Fibroblast of pulmonary artery (primary cell): ENCODE results near the gene ACP1.

Source experiments
- DNase-seq: peaks from one replicate; pipeline ENCODE4 v3.0.0-alpha.2; 2010; ENCODE audit warnings: low read depth
- H3K4me3 ChIP-seq: replicated peaks from 2 replicates; pipeline ENCODE4 v1.5.1; 2011; ENCODE audit warnings: low read depth, mild to moderate bottlenecking, control low read depth, low read length, moderate library complexity
- CTCF ChIP-seq: IDR thresholded peaks from 2 replicates; pipeline ENCODE4 v1.5.1; 2011; ENCODE audit warnings: mild to moderate bottlenecking, control low read depth, low read length, inconsistent platforms; ENCODE audit errors: missing control alignments

ACP1 gene

GRCh38 chr2:284896-285492, 20.2 kb downstream of the ACP1 start:
- H3K4me3 ChIP-seq: no peak overlapping the region
- peak; percentile 46 for DNase-seq
- TF ChIP-seq CTCF: no peak

GRCh38 chr2:285531-285930, 20.8 kb downstream of the ACP1 start:
- DNase-seq: peak; percentile 75
- no peak for TF ChIP-seq CTCF

DNA sequence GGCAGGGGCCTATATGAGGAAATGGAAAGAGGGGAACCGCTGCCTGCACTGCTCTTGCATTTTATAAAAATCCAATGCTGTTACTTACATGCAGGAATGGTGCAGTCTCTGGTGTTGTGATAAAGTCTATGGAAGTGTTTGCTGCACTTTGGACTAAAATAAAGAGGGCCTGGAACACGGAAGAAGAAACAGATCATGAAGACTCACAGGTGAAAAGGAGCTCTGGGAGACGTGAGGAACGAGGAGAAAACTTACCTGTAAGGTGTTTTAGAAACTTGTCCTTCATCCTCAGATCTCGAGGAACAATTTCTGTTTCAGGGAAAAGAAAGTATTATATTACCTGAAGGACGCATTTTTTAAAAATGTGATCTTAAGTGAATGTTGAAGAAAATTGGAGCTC, 21.3 kb downstream of the ACP1 start:
- no peak for DNase-seq
- no peak for TF ChIP-seq CTCF
- no peak overlapping the region for H3K4me3 ChIP-seq

More at GRCh38 chr2:285531-285930, 20.8 kb downstream of the ACP1 start:
- no peak overlapping the region for H3K4me3 ChIP-seq

- no peak for TF ChIP-seq CTCF
- no peak overlapping the region for H3K4me3 ChIP-seq
- peak; percentile 8 for DNase-seq
These were observed 22.1 kb downstream of the ACP1 start for GRCh38 chr2:286774-287392.

DNA sequence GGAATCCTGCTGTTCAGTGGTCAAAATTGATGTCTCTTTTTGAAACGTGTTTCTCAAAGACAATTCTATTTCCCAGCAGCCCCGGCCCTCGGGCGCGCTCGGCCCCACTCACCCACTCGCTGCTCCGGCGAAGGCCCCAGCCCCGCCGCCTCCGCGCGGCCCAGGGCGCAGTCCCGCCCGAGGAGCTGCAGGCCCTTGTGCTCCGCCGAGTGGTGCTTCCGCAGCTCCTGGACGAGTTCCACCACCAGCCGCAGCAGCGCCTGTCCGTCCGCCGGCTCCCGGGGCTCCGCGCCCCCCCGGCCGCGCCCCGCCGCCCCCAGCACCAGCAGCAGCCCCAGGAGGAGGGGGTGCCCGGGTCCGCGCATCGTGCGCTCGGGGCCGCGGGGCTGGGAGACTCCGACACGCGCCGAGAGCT, 22.7 kb downstream of the ACP1 start:
- no peak for TF ChIP-seq CTCF
- DNase-seq: peak; percentile 45
- no peak overlapping the region for H3K4me3 ChIP-seq

GRCh38 chr2:287911-288757, 23.4 kb downstream of the ACP1 start, which contains the start of gene ALKAL2:
Gene ALKAL2, minus strand, starts transcription at chr2:288091. Its CDS starts 256 bp downstream, at chr2:287835.
- no peak for TF ChIP-seq CTCF
- peak; percentile 10 for DNase-seq
- H3K4me3 ChIP-seq: peak within 1 kb of the TSS; percentile 12
